ENCODE data around the gene CNTNAP2.
A peak's percentile ranks its signal among the peaks of the same experiment; 100 is the strongest.

The CNTNAP2 gene

GRCh38 chr7:146681487-146681886 is 564.9 kb downstream of the CNTNAP2 start:
- Histone ChIP-seq H3K36me3 (no peaks in the 10 kb centered on the region), H3K27me3 (no peaks in the 10 kb centered on the region), H4K20me1 (no peaks in the 10 kb centered on the region), H3K4me3 (no peak overlapping the region), H3K27ac (no peak overlapping the region), H3K9me3 (replicated peaks in 1 of 11) (peaks cover 0 to 4% (median 0%) of the 10 kb centered on the region in 11 experiments; a peak in 1 of 22 replicates), H3K4me1 (no peaks in the 10 kb centered on the region), H3K4me2 (no peak overlapping the region), H3K9ac (no peak overlapping the region)
- no peak for TF ChIP-seq Cebpa-rat (IDR thresholded peaks at IDR 0.05)

- H3K9me3 ChIP-seq (replicated peaks in 1 of 11) = no peaks in the 10 kb centered on the region
- no peaks in the 10 kb centered on the region for H3K36me3 ChIP-seq
- H3K27ac ChIP-seq = no peak overlapping the region
- no peak overlapping the region for H3K4me3 ChIP-seq
- H3K4me1 ChIP-seq = no peaks in the 10 kb centered on the region
- no peaks in the 10 kb centered on the region for H4K20me1 ChIP-seq
- H3K4me2 ChIP-seq = no peak overlapping the region
- TF ChIP-seq Cebpa-rat (IDR thresholded peaks at IDR 0.05) = no peak
- no peak overlapping the region for H3K9ac ChIP-seq
- no peaks in the 10 kb centered on the region for H3K27me3 ChIP-seq
These were observed 566.8 kb downstream of the CNTNAP2 start for GRCh38 chr7:146683439-146683838.

GRCh38 chr7:146690987-146691386 is 574.4 kb downstream of the CNTNAP2 start:
- Histone ChIP-seq H3K9ac (no peak overlapping the region), H3K4me2 (peak overlapping the region in 1 of 11 experiments; percentile 19; a peak in 2 of 22 replicates), H4K20me1 (no peaks in the 10 kb centered on the region), H3K36me3 (no peaks in the 10 kb centered on the region), H3K27me3 (no peaks in the 10 kb centered on the region), H3K4me1 (peaks cover 0 to 4% (median 0%) of the 10 kb centered on the region in 10 experiments; a peak in 2 of 20 replicates), H3K9me3 (replicated peaks in 1 of 11) (no peaks in the 10 kb centered on the region), H3K4me3 (no peak overlapping the region), H3K27ac (no peak overlapping the region)
- no peak for TF ChIP-seq Cebpa-rat (IDR thresholded peaks at IDR 0.05)

- Histone ChIP-seq H3K27me3 (no peaks in the 10 kb centered on the region), H3K9ac (no peak overlapping the region), H4K20me1 (no peaks in the 10 kb centered on the region), H3K4me2 (no peak overlapping the region), H3K4me3 (no peak overlapping the region), H3K4me1 (no peaks in the 10 kb centered on the region), H3K36me3 (no peaks in the 10 kb centered on the region), H3K27ac (no peak overlapping the region), H3K9me3 (replicated peaks in 1 of 11) (no peaks in the 10 kb centered on the region)
- no peak for TF ChIP-seq Cebpa-rat (IDR thresholded peaks at IDR 0.05)
These were observed 582.5 kb downstream of the CNTNAP2 start for GRCh38 chr7:146698995-146699610.

GRCh38 chr7:146700015-146700560 is 583.5 kb downstream of the CNTNAP2 start:
- Histone ChIP-seq H3K4me1 (no peaks in the 10 kb centered on the region), H3K4me3 (no peak overlapping the region), H3K27ac (no peak overlapping the region), H3K27me3 (no peaks in the 10 kb centered on the region), H4K20me1 (no peaks in the 10 kb centered on the region), H3K9ac (no peak overlapping the region), H3K9me3 (replicated peaks in 1 of 11) (no peaks in the 10 kb centered on the region), H3K36me3 (no peaks in the 10 kb centered on the region), H3K4me2 (no peak overlapping the region)
- no peak for TF ChIP-seq Cebpa-rat (IDR thresholded peaks at IDR 0.05)

GRCh38 chr7:146701166-146701565 is 584.6 kb downstream of the CNTNAP2 start:
- no peak overlapping the region for H3K4me2 ChIP-seq
- no peaks in the 10 kb centered on the region for H3K4me1 ChIP-seq
- no peak overlapping the region for H3K4me3 ChIP-seq
- no peaks in the 10 kb centered on the region for H3K36me3 ChIP-seq
- H3K9me3 ChIP-seq (replicated peaks in 1 of 11) = no peaks in the 10 kb centered on the region
- no peaks in the 10 kb centered on the region for H3K27me3 ChIP-seq
- H4K20me1 ChIP-seq = no peaks in the 10 kb centered on the region
- H3K27ac ChIP-seq = no peak overlapping the region
- TF ChIP-seq Cebpa-rat (IDR thresholded peaks at IDR 0.05) = no peak
- H3K9ac ChIP-seq = no peak overlapping the region

GRCh38 chr7:146702898-146703297 is 586.3 kb downstream of the CNTNAP2 start:
- Histone ChIP-seq H3K4me3 (no peak overlapping the region), H3K4me1 (no peaks in the 10 kb centered on the region), H3K4me2 (no peak overlapping the region), H4K20me1 (no peaks in the 10 kb centered on the region), H3K27me3 (no peaks in the 10 kb centered on the region), H3K9ac (no peak overlapping the region), H3K36me3 (no peaks in the 10 kb centered on the region), H3K9me3 (replicated peaks in 1 of 11) (no peaks in the 10 kb centered on the region), H3K27ac (no peak overlapping the region)
- no peak for TF ChIP-seq Cebpa-rat (IDR thresholded peaks at IDR 0.05)

GRCh38 chr7:146709451-146710027 is 592.9 kb downstream of the CNTNAP2 start:
- Histone ChIP-seq H3K27ac (no peak overlapping the region), H3K4me1 (no peaks in the 10 kb centered on the region), H3K4me3 (no peak overlapping the region), H3K4me2 (no peak overlapping the region), H3K9me3 (replicated peaks in 1 of 11) (no peaks in the 10 kb centered on the region), H3K36me3 (no peaks in the 10 kb centered on the region), H4K20me1 (no peaks in the 10 kb centered on the region), H3K9ac (no peak overlapping the region), H3K27me3 (no peaks in the 10 kb centered on the region)
- no peak for TF ChIP-seq Cebpa-rat (IDR thresholded peaks at IDR 0.05)

GRCh38 chr7:146713205-146713604 is 596.6 kb downstream of the CNTNAP2 start:
- H3K36me3 ChIP-seq = no peaks in the 10 kb centered on the region
- H4K20me1 ChIP-seq = no peaks in the 10 kb centered on the region
- no peak for TF ChIP-seq Cebpa-rat (IDR thresholded peaks at IDR 0.05)
- H3K4me3 ChIP-seq = no peak overlapping the region
- no peak overlapping the region for H3K27ac ChIP-seq
- no peaks in the 10 kb centered on the region for H3K4me1 ChIP-seq
- H3K9me3 ChIP-seq (replicated peaks in 1 of 11) = no peaks in the 10 kb centered on the region
- no peak overlapping the region for H3K9ac ChIP-seq
- H3K27me3 ChIP-seq = no peaks in the 10 kb centered on the region
- no peak overlapping the region for H3K4me2 ChIP-seq

- Histone ChIP-seq H3K27ac (no peak overlapping the region), H3K9me3 (replicated peaks in 1 of 11) (no peaks in the 10 kb centered on the region), H3K4me1 (no peaks in the 10 kb centered on the region), H3K4me3 (no peak overlapping the region), H4K20me1 (no peaks in the 10 kb centered on the region), H3K27me3 (no peaks in the 10 kb centered on the region), H3K9ac (no peak overlapping the region), H3K4me2 (no peak overlapping the region), H3K36me3 (no peaks in the 10 kb centered on the region)
- TF ChIP-seq Cebpa-rat (IDR thresholded peaks at IDR 0.05) = no peak
These were observed 597.3 kb downstream of the CNTNAP2 start for GRCh38 chr7:146713934-146714333.

Data from BLaER1 treated with 17β-estradiol and CSF1 and Interleukin-3, amounts not matched to agents 10 nM and 100 nM (cell line).